Mesenteric fat pad (tissue), 1 donor: ENCODE measurements around the gene PRDM2. TPM values are rescaled to one million over a fixed set of nuclear protein-coding genes. Genes with fewer than 3 reads are reported as not detected.
A peak's percentile ranks its signal among the peaks of the same experiment; 100 is the strongest.

ENCODE experiments used
- DNase-seq: peaks from one replicate; pipeline ENCODE4 v3.0.0-alpha.2; 2020; ENCODE audit warnings: low spot score
- total RNA-seq: library from RNA; stranded (reverse); fragmentation: NEBNext Ultra II Directional; extraction: Animal tissue kit (Norgen Biotek cat#: 25700); gene quantifications from one replicate; pipeline ENCODE4 v1.2.1, GENCODE V29; 2021
- donor health status: DM: yes; HTN: yes; CAD: no.

PRDM2 gene
- total RNA-seq, 1 donor from 2014 or later, result 38.1 TPM

- no peak for DNase-seq
Observed at GRCh38 chr1:13733711-13734110, 33.7 kb downstream of the PRDM2 start.

GRCh38 chr1:13735168-13735930, 35.4 kb downstream of the PRDM2 start:
- no peak for DNase-seq

GRCh38 chr1:13737398-13737797, 37.4 kb downstream of the PRDM2 start:
- no peak for DNase-seq

GRCh38 chr1:13746342-13746741, 46.4 kb downstream of the PRDM2 start:
- DNase-seq, result no peak

GRCh38 chr1:13748610-13749505, 48.9 kb downstream of the PRDM2 start:
- peak; percentile 99 for DNase-seq

- DNase-seq, result peak; percentile 93
Observed at GRCh38 chr1:13749543-13750341, 49.8 kb downstream of the PRDM2 start.

- DNase-seq, result no peak
Observed at GRCh38 chr1:13751458-13751871, 51.5 kb downstream of the PRDM2 start.

GRCh38 chr1:13751985-13752384, 52.0 kb downstream of the PRDM2 start:
- DNase-seq, result no peak

- no peak for DNase-seq
Observed at GRCh38 chr1:13752852-13753251, 52.9 kb downstream of the PRDM2 start.

GRCh38 chr1:13753636-13754402, 53.8 kb downstream of the PRDM2 start:
- DNase-seq, result no peak

GRCh38 chr1:13754510-13755103, 54.6 kb downstream of the PRDM2 start:
- DNase-seq, result no peak

- no peak for DNase-seq
Observed at GRCh38 chr1:13756557-13757315, 56.7 kb downstream of the PRDM2 start.

- no peak for DNase-seq
Observed at GRCh38 chr1:13757693-13758092, 57.7 kb downstream of the PRDM2 start.

GRCh38 chr1:13759072-13759471, 59.1 kb downstream of the PRDM2 start:
- DNase-seq, result no peak

- DNase-seq, result no peak
Observed at GRCh38 chr1:13760340-13760739, 60.4 kb downstream of the PRDM2 start.

- DNase-seq, result no peak
Observed at GRCh38 chr1:13760921-13761320, 60.9 kb downstream of the PRDM2 start.

- DNase-seq, result no peak
Observed at GRCh38 chr1:13761883-13762282, 61.9 kb downstream of the PRDM2 start.

GRCh38 chr1:13762642-13763041, 62.7 kb downstream of the PRDM2 start:
- DNase-seq, result no peak

- no peak for DNase-seq
Observed at GRCh38 chr1:13763222-13763621, 63.2 kb downstream of the PRDM2 start.

- DNase-seq, result no peak
Observed at GRCh38 chr1:13763991-13764390, 64.0 kb downstream of the PRDM2 start.
